Vagina (tissue), 2 donors: ENCODE measurements around the gene ERCC4.

Experiments used
- CTCF ChIP-seq, 3 experiments: fragments of 450-650 bp in 2 of 3; fragments of 200-600 bp in 1 of 3; sonication (generic) in 1 of 3; IDR thresholded peaks; one replicate each; pipeline ENCODE4 v1.5.1; 2017 to 2019; ENCODE audit warnings: antibody characterized with exemption in 3 of 3, mild to moderate bottlenecking in 2 of 3, moderate library complexity in 2 of 3
- POLR2A ChIP-seq, 2 donors: fragments of 450-650 bp; IDR thresholded peaks; one replicate each; pipeline ENCODE4 v1.6.1; 2017; ENCODE audit warnings: antibody characterized with exemption in 2 of 2, mild to moderate bottlenecking in 2 of 2, moderate library complexity in 2 of 2
- POLR2AphosphoS5 ChIP-seq, 2 donors: sonication (generic); formaldehyde crosslinking; IDR thresholded peaks; one replicate each; pipeline ENCODE4 v1.9.0; 2017; ENCODE audit warnings: antibody characterized with exemption in 2 of 2, mild to moderate bottlenecking in 2 of 2, low read depth in 1 of 2; ENCODE audit not compliant: insufficient read depth in 1 of 2

GRCh38 chr16:13904179-13904691 is 15.7 kb upstream of the ERCC4 start:
- TF ChIP-seq CTCF (IDR thresholded peaks at IDR 0.05): no peak
- TF ChIP-seq POLR2AphosphoS5 (IDR thresholded peaks at IDR 0.05; ENCODE audit: insufficient read depth in 1 of 2, low read depth in 1 of 2): no peak
- TF ChIP-seq POLR2A (IDR thresholded peaks at IDR 0.05): no peak
